ENCODE results near the gene ARIH1.

DNA sequence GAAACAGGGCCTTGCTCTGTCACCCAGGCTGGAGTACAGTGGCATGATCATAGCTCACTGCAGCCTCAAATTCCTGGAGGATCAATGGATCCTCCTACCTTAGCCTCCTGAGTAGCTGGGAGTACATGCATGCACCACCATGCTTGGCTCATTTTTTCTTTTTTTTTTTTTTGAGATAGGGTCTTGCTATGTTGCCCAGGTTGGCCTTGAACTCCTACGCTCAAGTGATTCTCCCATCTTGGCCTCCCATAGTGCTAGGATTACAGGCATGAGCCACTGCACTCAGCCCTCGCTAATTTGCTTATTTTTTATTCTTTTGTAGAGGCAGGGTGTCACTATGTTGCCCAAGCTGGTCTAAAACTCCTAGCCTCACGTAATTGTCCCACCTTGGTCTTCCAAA, 6.0 kb upstream of the ARIH1 start:
- TF ChIP-seq, protein P1, sequence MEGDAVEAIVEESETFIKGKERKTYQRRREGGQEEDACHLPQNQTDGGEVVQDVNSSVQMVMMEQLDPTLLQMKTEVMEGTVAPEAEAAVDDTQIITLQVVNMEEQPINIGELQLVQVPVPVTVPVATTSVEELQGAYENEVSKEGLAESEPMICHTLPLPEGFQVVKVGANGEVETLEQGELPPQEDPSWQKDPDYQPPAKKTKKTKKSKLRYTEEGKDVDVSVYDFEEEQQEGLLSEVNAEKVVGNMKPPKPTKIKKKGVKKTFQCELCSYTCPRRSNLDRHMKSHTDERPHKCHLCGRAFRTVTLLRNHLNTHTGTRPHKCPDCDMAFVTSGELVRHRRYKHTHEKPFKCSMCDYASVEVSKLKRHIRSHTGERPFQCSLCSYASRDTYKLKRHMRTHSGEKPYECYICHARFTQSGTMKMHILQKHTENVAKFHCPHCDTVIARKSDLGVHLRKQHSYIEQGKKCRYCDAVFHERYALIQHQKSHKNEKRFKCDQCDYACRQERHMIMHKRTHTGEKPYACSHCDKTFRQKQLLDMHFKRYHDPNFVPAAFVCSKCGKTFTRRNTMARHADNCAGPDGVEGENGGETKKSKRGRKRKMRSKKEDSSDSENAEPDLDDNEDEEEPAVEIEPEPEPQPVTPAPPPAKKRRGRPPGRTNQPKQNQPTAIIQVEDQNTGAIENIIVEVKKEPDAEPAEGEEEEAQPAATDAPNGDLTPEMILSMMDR (IDR thresholded peaks at IDR 0.05) = no peak
- TF ChIP-seq POLR2A (IDR thresholded peaks at IDR 0.05) = no peak
- TF ChIP-seq EP300 (IDR thresholded peaks at IDR 0.05) = no peak
